ENCODE results near the gene IZUMO1.
A peak's percentile ranks its signal among the peaks of the same experiment; 100 is the strongest.

The IZUMO1 gene

DNA sequence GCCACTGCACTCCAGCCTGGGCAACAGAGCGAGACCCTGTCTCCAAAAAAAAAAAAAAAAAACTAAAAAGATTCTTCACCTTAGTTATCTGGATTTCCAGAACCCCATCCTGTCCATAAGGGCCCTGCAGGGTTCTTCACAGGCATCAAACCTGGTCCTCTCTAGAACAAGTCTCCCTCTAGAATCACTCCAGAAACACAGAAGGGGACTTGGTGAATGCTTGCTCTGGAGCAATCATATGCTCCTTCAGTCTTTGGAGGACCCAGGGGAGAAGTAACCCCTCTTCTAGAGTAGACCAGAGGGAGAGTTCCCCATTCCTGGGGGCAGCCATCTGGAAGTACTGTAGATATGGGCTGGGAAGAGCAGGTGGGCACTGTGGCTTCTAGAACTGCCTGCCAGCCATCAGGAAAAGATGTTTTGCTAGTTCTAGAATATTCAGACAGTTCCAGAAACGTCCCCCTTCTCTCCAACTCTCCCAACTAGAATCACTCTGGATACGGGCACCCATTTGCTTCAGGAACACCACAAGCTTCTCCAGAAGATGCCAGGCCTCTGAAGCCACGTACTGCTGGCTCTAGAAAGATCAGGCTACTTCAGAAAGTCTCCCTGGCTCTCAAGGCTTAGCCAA, 3.0 kb upstream of the IZUMO1 start:
- H3K27me3 ChIP-seq (replicated peaks; ENCODE audit: control insufficient read depth, insufficient read depth, low read length, poor library complexity, severe bottlenecking): peaks cover 5% of the 10 kb centered on the region
- no peak for DNase-seq
- no peak overlapping the region for H3K4me3 ChIP-seq (ENCODE audit: insufficient read depth, low read depth, low read length, poor library complexity, severe bottlenecking)
- no peaks in the 10 kb centered on the region for H3K9me3 ChIP-seq (ENCODE audit: control insufficient read depth, low read length)
- no peaks in the 10 kb centered on the region for H3K36me3 ChIP-seq (ENCODE audit: control insufficient read depth, insufficient read depth, low read length)
- no peak overlapping the region for H3K27ac ChIP-seq (ENCODE audit: insufficient read depth, low read length, poor library complexity, severe bottlenecking)
- peaks cover 26% of the 10 kb centered on the region for H3K4me1 ChIP-seq (ENCODE audit: control insufficient read depth, insufficient read depth, low read length, poor library complexity, severe bottlenecking)

DNA sequence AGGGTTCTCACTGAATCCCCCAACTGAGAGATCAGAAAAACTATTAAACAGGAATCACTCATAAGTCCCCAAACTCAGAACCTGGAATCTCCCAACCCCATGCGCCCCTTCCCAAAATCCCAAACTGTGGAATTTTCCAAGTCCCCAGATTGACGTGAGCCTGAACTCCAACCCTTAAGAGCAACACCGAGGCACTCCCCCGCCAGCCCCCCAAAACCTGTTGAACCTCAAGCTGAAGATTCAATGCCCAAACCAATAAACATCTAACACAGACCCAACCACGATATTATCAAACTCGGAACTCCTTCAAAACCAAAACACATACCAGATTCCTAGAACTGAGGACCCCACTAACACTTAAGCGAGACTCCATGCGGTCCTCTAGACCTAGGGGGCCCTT, 599 bp downstream of the IZUMO1 start:
- Histone ChIP-seq H3K36me3 (ENCODE audit: control insufficient read depth, insufficient read depth, low read length) (no peaks in the 10 kb centered on the region), H3K4me1 (ENCODE audit: control insufficient read depth, insufficient read depth, low read length, poor library complexity, severe bottlenecking) (peaks cover 11% of the 10 kb centered on the region), H3K27me3 (replicated peaks; ENCODE audit: control insufficient read depth, insufficient read depth, low read length, poor library complexity, severe bottlenecking) (peaks cover 5% of the 10 kb centered on the region), H3K9me3 (ENCODE audit: control insufficient read depth, low read length) (no peaks in the 10 kb centered on the region), H3K4me3 (ENCODE audit: insufficient read depth, low read depth, low read length, poor library complexity, severe bottlenecking) (no peak overlapping the region), H3K27ac (ENCODE audit: insufficient read depth, low read length, poor library complexity, severe bottlenecking) (no peak overlapping the region)
- no peak for DNase-seq

DNA sequence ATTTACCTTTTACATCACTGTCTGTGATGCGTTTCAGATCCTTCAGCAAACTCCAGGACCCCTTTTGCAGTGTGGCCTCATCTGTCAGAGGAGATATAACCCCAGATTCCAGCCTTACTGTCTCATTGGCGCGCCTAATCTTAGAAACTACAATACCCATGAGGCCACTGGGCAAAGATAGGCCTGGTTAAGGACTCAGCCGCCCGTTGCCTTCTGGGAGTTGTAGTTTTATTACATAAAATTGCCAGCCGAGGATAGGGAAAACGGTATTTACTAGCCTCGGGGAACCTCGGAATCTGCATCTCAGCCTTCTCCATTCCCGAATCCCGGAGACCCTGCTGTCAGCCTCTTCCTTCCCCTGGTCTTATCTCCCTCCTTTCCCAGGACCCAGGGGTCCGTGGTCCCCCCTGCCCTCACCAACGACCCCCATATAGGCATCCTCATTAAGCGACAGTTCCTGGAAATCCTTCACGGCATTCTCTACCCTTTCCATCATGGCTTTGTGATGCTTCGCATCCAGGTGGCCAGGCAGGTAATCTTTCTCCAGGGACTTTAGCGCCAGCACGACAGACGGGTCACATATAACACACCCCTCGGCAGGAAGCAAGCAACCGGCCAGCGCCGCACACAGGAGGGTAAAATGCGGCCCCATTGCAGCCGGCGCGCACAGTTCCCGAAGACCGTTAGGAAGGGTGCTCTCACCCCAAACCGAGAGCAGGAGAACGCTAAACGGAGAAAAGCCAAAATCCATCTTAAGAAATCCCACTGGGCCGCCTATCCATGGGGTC, 1.3 kb downstream of the IZUMO1 start:
- H3K4me1 ChIP-seq (ENCODE audit: control insufficient read depth, insufficient read depth, low read length, poor library complexity, severe bottlenecking): peaks cover 15% of the 10 kb centered on the region
- no peaks in the 10 kb centered on the region for H3K36me3 ChIP-seq (ENCODE audit: control insufficient read depth, insufficient read depth, low read length)
- H3K9me3 ChIP-seq (ENCODE audit: control insufficient read depth, low read length): no peaks in the 10 kb centered on the region
- DNase-seq: peak in 2 of 3 donors; percentile 17 to 40
- H3K4me3 ChIP-seq (ENCODE audit: insufficient read depth, low read depth, low read length, poor library complexity, severe bottlenecking): no peak overlapping the region
- H3K27me3 ChIP-seq (replicated peaks; ENCODE audit: control insufficient read depth, insufficient read depth, low read length, poor library complexity, severe bottlenecking): peaks cover 5% of the 10 kb centered on the region
- no peak overlapping the region for H3K27ac ChIP-seq (ENCODE audit: insufficient read depth, low read length, poor library complexity, severe bottlenecking)

DNA sequence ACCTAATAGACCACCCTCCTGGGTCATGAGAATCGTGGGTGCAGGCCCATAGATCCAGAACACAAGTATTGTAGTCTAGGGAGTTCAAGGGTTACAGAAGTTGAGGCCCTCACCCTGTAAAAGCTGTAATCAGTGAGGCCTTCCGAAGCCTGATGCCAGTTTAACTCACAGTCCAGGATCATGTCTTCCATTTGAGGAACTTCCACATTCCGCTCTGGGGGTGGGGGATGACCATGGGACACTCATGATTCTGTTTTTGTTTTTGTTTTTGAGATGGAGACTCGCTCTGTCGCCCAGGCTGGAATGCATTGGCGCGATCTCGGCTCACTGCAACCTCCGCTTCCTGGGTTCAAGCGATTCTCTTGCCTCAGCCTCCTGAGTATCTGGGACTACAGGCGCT, 4.6 kb downstream of the IZUMO1 start:
- Histone ChIP-seq H3K4me1 (ENCODE audit: control insufficient read depth, insufficient read depth, low read length, poor library complexity, severe bottlenecking) (peaks cover 28% of the 10 kb centered on the region), H3K4me3 (ENCODE audit: insufficient read depth, low read depth, low read length, poor library complexity, severe bottlenecking) (no peak overlapping the region), H3K27ac (ENCODE audit: insufficient read depth, low read length, poor library complexity, severe bottlenecking) (no peak overlapping the region), H3K27me3 (replicated peaks; ENCODE audit: control insufficient read depth, insufficient read depth, low read length, poor library complexity, severe bottlenecking) (peaks cover 5% of the 10 kb centered on the region), H3K36me3 (ENCODE audit: control insufficient read depth, insufficient read depth, low read length) (no peaks in the 10 kb centered on the region), H3K9me3 (ENCODE audit: control insufficient read depth, low read length) (no peaks in the 10 kb centered on the region)
- no peak for DNase-seq

DNA sequence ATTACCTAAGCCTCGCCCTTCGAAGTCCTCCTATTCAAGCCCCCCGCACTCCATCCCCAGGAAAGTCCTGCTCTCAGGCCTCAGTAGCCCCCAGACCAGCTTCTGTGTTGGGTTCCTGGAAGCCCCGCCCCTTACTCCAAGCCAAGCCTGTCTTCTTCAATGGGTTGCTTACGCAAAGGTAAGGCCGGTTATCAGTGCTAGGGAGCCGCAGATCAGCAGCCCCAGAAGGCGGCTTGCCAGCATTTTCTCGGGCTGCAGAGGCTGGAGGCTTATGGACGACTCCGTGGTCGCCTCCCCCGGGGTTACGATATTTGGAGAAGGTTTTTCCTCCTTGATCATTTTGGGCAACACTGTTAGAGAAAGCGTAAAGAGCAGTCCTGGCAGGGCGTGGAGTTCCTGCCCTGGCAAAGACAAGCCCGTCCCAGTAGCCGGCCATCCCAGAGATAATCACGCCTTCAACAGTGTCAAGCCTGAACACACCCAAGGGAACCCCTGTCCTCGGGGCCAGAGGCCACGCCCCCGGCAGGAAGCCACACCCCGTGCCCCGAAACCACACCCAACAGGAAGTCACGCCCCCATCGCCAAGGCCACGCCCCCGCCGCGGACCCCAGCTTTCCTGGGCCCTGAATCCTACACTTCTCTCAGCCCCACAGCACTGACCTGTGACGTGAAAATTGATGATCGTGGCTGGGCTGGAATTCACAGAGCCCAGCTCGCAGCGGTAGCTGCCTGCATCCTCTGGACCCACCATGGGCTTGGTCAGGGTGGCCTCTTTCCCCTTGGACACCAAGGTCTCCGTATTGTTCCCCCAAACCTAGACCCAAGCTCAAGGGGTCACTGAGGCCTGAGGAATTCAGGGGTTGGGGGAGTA, 5.3 kb downstream of the IZUMO1 start:
- DNase-seq: no peak
- Histone ChIP-seq H3K9me3 (ENCODE audit: control insufficient read depth, low read length) (no peaks in the 10 kb centered on the region), H3K36me3 (ENCODE audit: control insufficient read depth, insufficient read depth, low read length) (no peaks in the 10 kb centered on the region), H3K4me3 (ENCODE audit: insufficient read depth, low read depth, low read length, poor library complexity, severe bottlenecking) (no peak overlapping the region), H3K27ac (ENCODE audit: insufficient read depth, low read length, poor library complexity, severe bottlenecking) (no peak overlapping the region), H3K4me1 (ENCODE audit: control insufficient read depth, insufficient read depth, low read length, poor library complexity, severe bottlenecking) (peaks cover 23% of the 10 kb centered on the region), H3K27me3 (replicated peaks; ENCODE audit: control insufficient read depth, insufficient read depth, low read length, poor library complexity, severe bottlenecking) (peaks cover 5% of the 10 kb centered on the region)

DNA sequence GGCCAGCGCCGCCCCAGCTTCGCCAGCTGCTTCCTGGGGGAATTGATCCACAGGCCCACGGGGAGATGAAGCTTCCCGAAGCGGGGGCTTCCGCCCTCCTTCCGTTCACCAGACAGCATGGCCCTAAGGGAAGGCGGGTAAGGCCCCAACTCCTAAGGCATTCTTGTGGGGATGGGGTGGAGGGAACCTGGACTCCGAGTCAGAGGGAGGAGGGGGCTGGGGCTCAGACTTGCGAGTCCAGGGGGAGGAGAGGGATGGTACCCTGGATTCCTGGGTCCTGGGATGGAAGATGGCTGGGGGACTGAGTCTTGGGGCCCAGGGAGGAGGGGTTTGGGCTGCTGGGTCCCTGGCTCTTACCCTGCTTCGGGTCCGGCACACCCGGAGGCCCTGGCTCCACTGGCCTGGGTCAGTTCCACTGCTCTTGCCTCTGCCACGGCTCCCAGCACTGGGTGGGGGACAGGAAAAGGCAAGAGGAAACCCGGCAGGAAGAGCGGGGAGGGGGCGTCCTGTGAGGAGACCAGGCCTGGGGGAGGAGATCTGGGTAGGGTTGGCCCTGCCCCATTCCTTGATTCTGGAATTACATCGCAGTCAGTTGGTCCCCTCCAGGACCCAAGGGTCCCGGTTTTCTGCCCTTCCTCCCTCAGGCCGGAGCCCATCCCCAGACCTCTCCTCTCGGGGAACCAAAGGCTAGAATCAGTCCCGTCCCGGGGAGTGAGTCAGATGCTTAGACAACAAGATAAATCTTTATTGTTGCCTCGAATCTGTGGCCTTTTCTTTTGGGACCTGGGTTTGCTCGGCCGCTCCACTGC, 6.3 kb downstream of the IZUMO1 start, which contains the start of gene RASIP1:
Gene RASIP1, minus strand, starts transcription at position 447 of the 809 bp plus-strand sequence. Its CDS starts 328 bp downstream, at position 119.
- Histone ChIP-seq H3K9me3 (ENCODE audit: control insufficient read depth, low read length) (no peaks in the 10 kb centered on the region), H3K27me3 (replicated peaks; ENCODE audit: control insufficient read depth, insufficient read depth, low read length, poor library complexity, severe bottlenecking) (no peaks in the 10 kb centered on the region), H3K36me3 (ENCODE audit: control insufficient read depth, insufficient read depth, low read length) (no peaks in the 10 kb centered on the region), H3K27ac (ENCODE audit: insufficient read depth, low read length, poor library complexity, severe bottlenecking) (no peak within 1 kb of the TSS), H3K4me3 (ENCODE audit: insufficient read depth, low read depth, low read length, poor library complexity, severe bottlenecking) (peak within 1 kb of the TSS; percentile 66), H3K4me1 (ENCODE audit: control insufficient read depth, insufficient read depth, low read length, poor library complexity, severe bottlenecking) (peaks cover 20% of the 10 kb centered on the region)
- DNase-seq: no peak

DNA sequence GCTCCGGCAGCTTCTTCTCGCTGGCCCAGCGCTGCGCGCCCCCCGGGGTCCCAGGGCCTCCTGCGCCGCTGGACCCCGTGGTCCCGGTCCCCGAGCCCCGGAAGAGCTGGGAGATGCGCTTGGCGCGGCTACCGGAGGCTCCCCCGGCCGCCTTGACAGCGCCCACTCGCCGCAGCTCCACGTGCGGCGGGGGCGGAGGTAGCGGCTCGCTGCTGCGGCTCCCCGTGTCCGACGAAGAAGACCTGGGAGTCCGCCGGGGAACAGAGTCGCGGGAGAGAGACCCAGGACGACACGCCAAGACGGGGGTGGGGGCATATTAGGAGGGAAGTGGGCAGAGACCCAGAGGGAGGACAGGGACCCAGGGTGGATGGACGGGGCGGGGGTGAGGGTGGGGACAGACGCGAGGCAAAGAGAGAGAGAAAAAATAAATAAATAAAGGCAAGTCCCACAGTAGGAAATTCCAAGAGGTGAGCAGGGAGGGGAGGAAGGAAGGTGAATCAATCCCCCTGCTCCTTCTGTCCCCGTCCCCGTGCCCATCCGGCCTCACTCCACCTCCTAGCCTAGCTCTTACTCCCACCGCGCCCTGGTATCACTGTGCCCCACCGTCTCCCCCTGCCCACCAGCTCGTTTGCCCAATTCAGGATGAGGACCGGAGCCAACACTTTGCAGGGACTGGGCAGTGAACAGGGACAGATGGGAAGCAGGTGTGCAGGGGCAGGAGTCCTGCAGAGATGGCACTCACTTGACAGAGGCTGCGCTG, 7.1 kb downstream of the IZUMO1 start:
- H3K36me3 ChIP-seq (ENCODE audit: control insufficient read depth, insufficient read depth, low read length): no peaks in the 10 kb centered on the region
- H3K9me3 ChIP-seq (ENCODE audit: control insufficient read depth, low read length): no peaks in the 10 kb centered on the region
- peak overlapping the region; percentile 66 for H3K4me3 ChIP-seq (ENCODE audit: insufficient read depth, low read depth, low read length, poor library complexity, severe bottlenecking)
- peaks cover 18% of the 10 kb centered on the region for H3K4me1 ChIP-seq (ENCODE audit: control insufficient read depth, insufficient read depth, low read length, poor library complexity, severe bottlenecking)
- H3K27me3 ChIP-seq (replicated peaks; ENCODE audit: control insufficient read depth, insufficient read depth, low read length, poor library complexity, severe bottlenecking): no peaks in the 10 kb centered on the region
- no peak overlapping the region for H3K27ac ChIP-seq (ENCODE audit: insufficient read depth, low read length, poor library complexity, severe bottlenecking)
- DNase-seq: no peak

DNA sequence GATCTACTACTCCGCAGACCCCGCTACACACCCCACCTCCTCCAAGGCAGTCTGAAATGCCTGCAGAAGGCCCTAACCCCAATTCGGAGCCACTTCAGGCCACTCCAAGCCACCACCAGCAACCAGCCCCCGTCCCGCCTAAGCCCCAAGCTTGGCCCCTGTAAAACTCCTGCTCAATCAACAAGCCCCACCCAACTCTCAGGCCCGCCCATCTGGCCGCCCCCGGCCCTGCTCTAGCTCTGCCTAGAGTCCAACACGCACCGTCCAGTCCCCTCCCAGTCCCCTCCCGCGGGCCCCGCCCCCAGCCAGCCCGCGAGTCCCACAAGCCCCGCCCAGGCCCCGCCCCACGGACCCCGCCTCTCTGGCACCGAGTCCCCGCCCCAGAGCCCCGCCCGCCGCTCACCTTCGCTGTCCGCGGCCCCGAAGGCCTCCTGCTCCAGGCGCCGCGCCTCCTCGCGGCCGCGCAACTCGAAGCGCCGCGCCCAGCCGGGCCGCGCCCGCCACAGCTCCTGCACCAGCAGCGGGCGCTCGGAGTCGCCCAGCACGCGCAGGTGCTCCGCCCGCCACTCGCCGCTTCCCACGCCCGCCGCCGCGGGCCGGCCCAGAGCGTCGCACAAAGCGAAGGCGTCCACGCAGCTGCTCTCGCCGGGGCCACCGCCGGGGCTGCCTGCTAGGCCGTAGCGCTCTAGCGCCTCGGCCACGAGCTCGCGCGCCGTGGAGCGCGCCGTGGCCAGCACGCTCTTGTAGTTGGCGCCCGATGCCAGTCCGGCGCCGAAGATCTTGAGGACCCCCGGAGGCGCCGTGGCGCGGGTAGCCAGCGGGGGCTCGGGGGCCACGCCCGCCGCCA, 7.9 kb downstream of the IZUMO1 start:
- Histone ChIP-seq H3K27ac (ENCODE audit: insufficient read depth, low read length, poor library complexity, severe bottlenecking) (no peak overlapping the region), H3K4me3 (ENCODE audit: insufficient read depth, low read depth, low read length, poor library complexity, severe bottlenecking) (peak overlapping the region; percentile 66), H3K36me3 (ENCODE audit: control insufficient read depth, insufficient read depth, low read length) (no peaks in the 10 kb centered on the region), H3K4me1 (ENCODE audit: control insufficient read depth, insufficient read depth, low read length, poor library complexity, severe bottlenecking) (peaks cover 18% of the 10 kb centered on the region), H3K9me3 (ENCODE audit: control insufficient read depth, low read length) (no peaks in the 10 kb centered on the region), H3K27me3 (replicated peaks; ENCODE audit: control insufficient read depth, insufficient read depth, low read length, poor library complexity, severe bottlenecking) (no peaks in the 10 kb centered on the region)
- DNase-seq: peak; percentile 84 to 91 (median 90)
